ENCODE measurements around the gene AGPS.

The AGPS gene

GRCh38 chr2:177578454-177578853 is 185.9 kb downstream of the AGPS start:
- POLR2A ChIA-PET, result no interaction called here
- TF ChIP-seq CTCF (IDR thresholded peaks at IDR 0.05; ENCODE audit: control extremely low read depth, extremely low read depth, low read depth, missing control alignments), result no peak
- DNase-seq (ENCODE audit: extremely low spot score), result no peak
- CTCF ChIA-PET, result interaction anchor here (1.0 kb wide), 1 partner anchor 9 kb away, joined by 3 read pairs; no protein-coding TSS in a partner anchor

- ChIA-PET CTCF (interaction anchor here (0.7 to 2.5 kb wide), 3 partner anchors 8 to 25 kb away, joined by 3 to 9 read pairs (median 3); no protein-coding TSS in a partner anchor), POLR2A (no interaction called here)
- TF ChIP-seq CTCF (IDR thresholded peaks at IDR 0.05; ENCODE audit: control extremely low read depth, extremely low read depth, low read depth, missing control alignments), result no peak
- no peak for DNase-seq (ENCODE audit: extremely low spot score)
These were observed 187.0 kb downstream of the AGPS start for GRCh38 chr2:177579486-177580036.

GRCh38 chr2:177582000-177582399 is 189.4 kb downstream of the AGPS start:
- POLR2A ChIA-PET, result no interaction called here
- no peak for DNase-seq (ENCODE audit: extremely low spot score)
- CTCF ChIA-PET, result interaction anchor here (1.3 to 2.5 kb wide), 6 partner anchors 13 to 45 kb away, joined by 4 to 9 read pairs (median 4); no protein-coding TSS in a partner anchor
- TF ChIP-seq CTCF (IDR thresholded peaks at IDR 0.05; ENCODE audit: control extremely low read depth, extremely low read depth, low read depth, missing control alignments), result no peak

GRCh38 chr2:177584030-177584692 is 191.6 kb downstream of the AGPS start:
- ChIA-PET POLR2A (no interaction called here), CTCF (interaction anchor here (1.9 to 2.5 kb wide), 2 partner anchors 10 to 19 kb away, joined by 5 to 8 read pairs; no protein-coding TSS in a partner anchor)
- no peak for TF ChIP-seq CTCF (IDR thresholded peaks at IDR 0.05; ENCODE audit: control extremely low read depth, extremely low read depth, low read depth, missing control alignments)
- no peak for DNase-seq (ENCODE audit: extremely low spot score)

- no peak for TF ChIP-seq CTCF (IDR thresholded peaks at IDR 0.05; ENCODE audit: control extremely low read depth, extremely low read depth, low read depth, missing control alignments)
- ChIA-PET CTCF (interaction anchor here (0.9 to 2.5 kb wide), 4 partner anchors 11 to 20 kb away, joined by 3 to 8 read pairs (median 4); no protein-coding TSS in a partner anchor), POLR2A (no interaction called here)
- DNase-seq (ENCODE audit: extremely low spot score), result no peak
These were observed 192.8 kb downstream of the AGPS start for GRCh38 chr2:177585234-177585863.

- no peak for TF ChIP-seq CTCF (IDR thresholded peaks at IDR 0.05; ENCODE audit: control extremely low read depth, extremely low read depth, low read depth, missing control alignments)
- CTCF ChIA-PET, result interaction anchor here (1.0 to 1.9 kb wide), 2 partner anchors 11 to 21 kb away, joined by 3 to 5 read pairs; no protein-coding TSS in a partner anchor
- POLR2A ChIA-PET, result no interaction called here
- no peak for DNase-seq (ENCODE audit: extremely low spot score)
These were observed 193.6 kb downstream of the AGPS start for GRCh38 chr2:177586154-177586553.

Data from GM10248 (cell line).